Measurements from ENCODE around the gene CFAP54.

DNA sequence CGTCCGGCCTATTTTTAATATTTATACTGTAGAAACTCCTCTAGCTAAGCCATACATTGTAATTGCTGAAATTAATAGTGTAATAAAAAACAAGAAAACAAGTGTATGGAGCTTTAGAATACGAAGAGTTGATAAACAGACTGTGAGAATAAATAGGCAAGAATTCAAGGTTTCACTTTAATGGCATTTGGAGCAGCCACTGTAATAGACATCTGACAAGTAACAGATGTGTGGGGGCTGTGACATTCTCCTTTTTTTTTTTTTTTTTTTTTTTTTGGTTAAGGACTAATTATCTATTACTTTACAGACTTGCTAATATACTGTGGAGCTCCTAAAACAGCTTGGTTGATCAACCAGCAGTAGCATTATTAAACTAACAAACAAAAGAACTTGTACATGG is 42.1 kb upstream of the CFAP54 start:
- TF ChIP-seq, protein P1, sequence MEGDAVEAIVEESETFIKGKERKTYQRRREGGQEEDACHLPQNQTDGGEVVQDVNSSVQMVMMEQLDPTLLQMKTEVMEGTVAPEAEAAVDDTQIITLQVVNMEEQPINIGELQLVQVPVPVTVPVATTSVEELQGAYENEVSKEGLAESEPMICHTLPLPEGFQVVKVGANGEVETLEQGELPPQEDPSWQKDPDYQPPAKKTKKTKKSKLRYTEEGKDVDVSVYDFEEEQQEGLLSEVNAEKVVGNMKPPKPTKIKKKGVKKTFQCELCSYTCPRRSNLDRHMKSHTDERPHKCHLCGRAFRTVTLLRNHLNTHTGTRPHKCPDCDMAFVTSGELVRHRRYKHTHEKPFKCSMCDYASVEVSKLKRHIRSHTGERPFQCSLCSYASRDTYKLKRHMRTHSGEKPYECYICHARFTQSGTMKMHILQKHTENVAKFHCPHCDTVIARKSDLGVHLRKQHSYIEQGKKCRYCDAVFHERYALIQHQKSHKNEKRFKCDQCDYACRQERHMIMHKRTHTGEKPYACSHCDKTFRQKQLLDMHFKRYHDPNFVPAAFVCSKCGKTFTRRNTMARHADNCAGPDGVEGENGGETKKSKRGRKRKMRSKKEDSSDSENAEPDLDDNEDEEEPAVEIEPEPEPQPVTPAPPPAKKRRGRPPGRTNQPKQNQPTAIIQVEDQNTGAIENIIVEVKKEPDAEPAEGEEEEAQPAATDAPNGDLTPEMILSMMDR (IDR thresholded peaks at IDR 0.05): no peak
- TF ChIP-seq POLR2A (IDR thresholded peaks at IDR 0.05): no peak

Data from esophagus squamous epithelium (tissue), 4 donors.